Measurements from ENCODE around the gene APMAP.

Gene APMAP

GRCh38 chr20:24963672-24964505, 28.7 kb downstream of the APMAP start:
- DNase-seq = no peak

GRCh38 chr20:24962510-24962909, 30.0 kb downstream of the APMAP start:
- DNase-seq = no peak

- DNase-seq = no peak
Measured at GRCh38 chr20:24962182-24962492, 30.4 kb downstream of the APMAP start.

GRCh38 chr20:24961384-24962181, 31.0 kb downstream of the APMAP start:
- DNase-seq = no peak

- DNase-seq = no peak
Measured at GRCh38 chr20:24960861-24961260, 31.7 kb downstream of the APMAP start.

GRCh38 chr20:24960302-24960801, 32.2 kb downstream of the APMAP start:
- DNase-seq = no peak

GRCh38 chr20:24959591-24960301, 32.8 kb downstream of the APMAP start:
- no peak for DNase-seq

- DNase-seq = no peak
Measured at GRCh38 chr20:24958506-24959385, 33.8 kb downstream of the APMAP start.

- no peak for DNase-seq
Measured at GRCh38 chr20:24957326-24958016, 35.1 kb downstream of the APMAP start.

- DNase-seq = no peak
Measured at GRCh38 chr20:24956001-24956841, 36.3 kb downstream of the APMAP start.

- no peak for DNase-seq
Measured at GRCh38 chr20:24955045-24955444, 37.5 kb downstream of the APMAP start.

- no peak for DNase-seq
Measured at GRCh38 chr20:24954566-24954965, 38.0 kb downstream of the APMAP start.

GRCh38 chr20:24954151-24954550, 38.4 kb downstream of the APMAP start:
- no peak for DNase-seq

GRCh38 chr20:24953621-24954133, 38.9 kb downstream of the APMAP start:
- no peak for DNase-seq

GRCh38 chr20:24953209-24953575, 39.4 kb downstream of the APMAP start:
- no peak for DNase-seq

GRCh38 chr20:24952376-24953208, 40.0 kb downstream of the APMAP start:
- DNase-seq = no peak

GRCh38 chr20:24951536-24952083, 40.9 kb downstream of the APMAP start:
- DNase-seq = no peak

- no peak for DNase-seq
Measured at GRCh38 chr20:24950836-24951525, 41.6 kb downstream of the APMAP start.
